ENCODE results near the gene PRSS58. TPM values are rescaled to one million over a fixed set of nuclear protein-coding genes. Genes with fewer than 3 reads are reported as not detected.

The PRSS58 gene
- total and polyA plus RNA-seq, 2 of the 8 experiments (the other 6 are each of a cell fraction or from before 2014, with no cell fraction given): not detected

DNA sequence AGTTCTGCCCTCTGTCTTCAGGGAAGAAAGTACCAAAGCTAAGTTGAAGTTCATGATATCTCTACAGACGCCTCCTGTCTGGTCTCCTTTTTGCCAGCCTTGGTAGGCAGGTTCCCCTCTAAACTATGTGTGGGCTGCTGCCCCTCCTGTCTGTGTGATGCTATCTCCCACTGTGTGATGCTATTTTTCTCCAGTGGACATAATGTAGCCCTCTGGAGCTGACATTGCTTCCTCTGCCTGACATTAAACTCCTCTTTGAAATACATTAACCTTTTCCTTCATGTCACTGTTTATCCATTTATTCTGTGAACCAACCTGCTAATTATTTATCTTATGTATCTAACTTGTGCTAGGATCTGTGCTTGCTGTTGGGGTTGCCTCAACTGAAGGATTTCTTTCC lies at the start of gene PRSS58 (continued):
- TF ChIP-seq ATF2 (IDR thresholded peaks at IDR 0.05; ENCODE audit: low read length): no peak
- TF ChIP-seq CEBPB (IDR thresholded peaks at IDR 0.05; ENCODE audit: low read depth, low read length): no peak
- TF ChIP-seq NANOG (IDR thresholded peaks at IDR 0.05; ENCODE audit: insufficient read depth, low read depth, low read length, poor library complexity, severe bottlenecking): no peak
- TF ChIP-seq, protein P1, sequence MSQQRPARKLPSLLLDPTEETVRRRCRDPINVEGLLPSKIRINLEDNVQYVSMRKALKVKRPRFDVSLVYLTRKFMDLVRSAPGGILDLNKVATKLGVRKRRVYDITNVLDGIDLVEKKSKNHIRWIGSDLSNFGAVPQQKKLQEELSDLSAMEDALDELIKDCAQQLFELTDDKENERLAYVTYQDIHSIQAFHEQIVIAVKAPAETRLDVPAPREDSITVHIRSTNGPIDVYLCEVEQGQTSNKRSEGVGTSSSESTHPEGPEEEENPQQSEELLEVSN (IDR thresholded peaks at IDR 0.05): no peak
- TF ChIP-seq TAF7 (optimal IDR thresholded peaks at IDR 0.05; ENCODE audit: borderline replicate concordance, low read depth, low read length): no peak
- no peak for TF ChIP-seq GTF2F1 (IDR thresholded peaks at IDR 0.05; ENCODE audit: borderline replicate concordance, low read depth, low read length)
